Activated CD4-positive, alpha-beta T cell treated with anti-CD3 and anti-CD28 coated beads, Interleukin-2, amount 50 U/mL, for 4 hours (primary cell): ENCODE data around the gene SELENOS.
A peak's percentile ranks its signal among the peaks of the same experiment; 100 is the strongest.

Experiments used
- DNase-seq, 2 experiments: peaks; one replicate each; pipeline ENCODE4 v3.0.0-alpha.2; 2020

Gene SELENOS, protein sequence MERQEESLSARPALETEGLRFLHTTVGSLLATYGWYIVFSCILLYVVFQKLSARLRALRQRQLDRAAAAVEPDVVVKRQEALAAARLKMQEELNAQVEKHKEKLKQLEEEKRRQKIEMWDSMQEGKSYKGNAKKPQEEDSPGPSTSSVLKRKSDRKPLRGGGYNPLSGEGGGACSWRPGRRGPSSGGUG

DNA sequence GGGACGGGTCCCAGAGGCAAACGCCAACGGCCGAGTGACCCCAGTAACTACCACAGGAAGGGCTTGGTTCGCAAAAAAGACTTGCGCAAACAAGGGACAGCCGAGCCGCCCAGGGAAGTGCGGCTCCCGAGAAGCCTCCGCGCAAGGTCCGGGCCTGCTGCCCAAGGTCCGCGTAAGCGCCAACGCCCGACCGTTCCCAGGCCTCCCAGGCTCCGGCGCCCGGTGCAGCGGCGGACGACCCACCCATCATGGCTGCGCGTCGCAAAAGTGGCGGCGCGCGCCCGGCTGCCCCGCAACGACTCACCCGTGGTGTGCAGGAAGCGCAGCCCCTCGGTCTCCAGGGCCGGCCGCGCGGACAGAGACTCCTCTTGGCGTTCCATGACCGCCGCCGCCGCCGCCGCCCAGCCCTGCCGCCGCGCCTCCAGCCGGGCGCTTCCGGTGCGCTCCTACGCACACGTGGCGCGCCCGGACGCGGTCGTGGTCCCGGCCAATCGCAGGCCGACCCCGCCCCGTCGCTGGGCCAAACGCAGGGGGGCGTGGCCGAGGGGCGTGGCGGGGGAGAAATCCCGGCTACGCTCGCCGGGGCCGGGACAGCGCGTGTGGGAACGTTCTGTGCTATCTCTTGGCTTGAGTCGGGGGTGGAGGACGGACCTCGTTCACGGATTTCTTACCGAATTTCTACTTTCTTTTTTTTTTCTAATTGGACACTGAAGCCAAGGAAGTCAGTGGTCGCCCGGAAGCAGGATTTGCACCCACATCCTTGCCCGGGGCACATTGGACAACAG is at the start of gene SELENOS:
Gene SELENOS, minus strand, starts transcription at position 448 of the 785 bp plus-strand sequence. Its CDS starts 68 bp downstream, at position 380.
- peak; percentile 74 to 78 for DNase-seq

DNA sequence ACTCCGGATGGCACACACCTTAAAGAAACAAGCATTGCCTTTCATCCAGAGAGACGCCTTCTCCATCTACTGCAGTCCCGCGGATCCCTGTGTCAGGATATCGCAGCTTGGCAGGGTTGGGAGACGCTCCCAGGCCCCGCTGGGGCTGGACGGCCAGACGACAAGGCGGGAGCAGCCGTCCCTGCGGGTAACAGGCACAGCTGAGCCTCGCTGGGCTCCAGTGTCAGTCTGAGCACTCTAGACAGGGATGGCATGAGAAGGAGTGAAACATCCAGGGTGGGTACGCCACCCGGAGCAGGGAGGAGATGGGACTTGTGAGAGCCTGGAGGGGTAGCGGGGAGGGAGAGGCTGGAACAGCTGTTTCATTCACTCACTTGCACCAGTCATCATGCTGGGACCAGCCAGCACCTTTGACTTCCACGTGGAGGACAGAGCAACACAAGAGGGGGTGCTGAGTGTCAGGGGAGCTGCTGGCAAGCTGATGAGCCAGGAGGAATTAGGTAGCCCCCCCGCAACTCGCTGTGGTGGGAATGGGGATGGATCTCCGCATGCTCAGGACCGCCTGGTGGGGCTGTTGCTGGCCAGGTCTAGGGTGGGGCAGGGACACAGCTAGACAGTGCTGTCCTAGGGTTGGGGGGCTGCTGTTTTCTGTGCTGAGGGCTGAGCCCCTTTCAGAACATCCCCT is 49.3 kb upstream of the SELENOS start:
- DNase-seq = no peak

DNA sequence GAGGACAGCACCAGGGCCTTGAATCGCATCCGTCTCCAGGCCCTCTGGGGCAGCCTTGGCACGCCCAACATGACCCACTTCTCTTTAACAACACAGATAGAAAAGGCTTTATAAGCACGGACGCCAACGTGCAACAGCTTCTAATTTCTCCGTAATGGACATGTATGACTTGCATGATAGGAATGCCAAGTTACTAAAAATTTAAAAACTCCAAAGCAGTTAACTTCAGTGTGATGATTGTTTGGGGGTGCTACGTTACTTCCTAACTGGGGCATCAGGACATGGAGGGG is 48.7 kb upstream of the SELENOS start:
- no peak for DNase-seq

DNA sequence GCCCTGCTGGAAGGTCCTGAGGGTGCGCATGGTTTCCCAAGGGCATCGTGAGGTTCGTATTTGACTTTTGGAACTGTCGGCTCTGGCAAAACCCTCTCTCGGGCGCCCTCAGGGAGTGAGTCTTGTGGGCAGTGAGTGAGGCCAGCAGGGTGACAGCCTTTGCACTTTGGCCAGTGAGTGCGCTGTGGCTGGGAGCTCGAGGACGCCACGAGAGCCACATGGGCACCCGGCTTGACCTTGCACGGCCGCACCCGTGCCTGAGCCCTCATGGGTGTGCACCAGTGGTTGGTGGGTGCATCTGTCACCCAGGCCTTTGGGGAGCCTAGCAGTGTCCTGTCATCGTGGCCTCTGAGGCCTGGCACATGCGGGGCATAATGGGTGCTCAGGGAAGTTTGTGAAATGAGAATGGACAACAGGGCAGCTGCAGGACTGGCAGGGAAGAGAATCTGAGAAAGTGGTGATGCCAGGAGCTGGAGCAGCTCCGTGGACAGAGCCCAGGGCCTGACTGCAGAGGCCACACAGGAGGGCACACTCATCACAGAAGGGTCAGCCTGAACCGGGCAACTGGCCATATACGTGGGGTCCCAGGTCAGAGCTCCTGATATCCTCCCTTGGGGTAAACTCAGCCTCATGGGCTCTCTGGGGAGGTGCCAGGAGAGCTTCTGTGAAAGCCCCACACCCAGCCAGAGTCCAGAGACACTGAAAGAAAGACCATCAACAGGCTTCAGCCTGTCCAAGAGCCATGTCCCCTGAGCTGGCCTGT is 48.2 kb upstream of the SELENOS start:
- DNase-seq = no peak

DNA sequence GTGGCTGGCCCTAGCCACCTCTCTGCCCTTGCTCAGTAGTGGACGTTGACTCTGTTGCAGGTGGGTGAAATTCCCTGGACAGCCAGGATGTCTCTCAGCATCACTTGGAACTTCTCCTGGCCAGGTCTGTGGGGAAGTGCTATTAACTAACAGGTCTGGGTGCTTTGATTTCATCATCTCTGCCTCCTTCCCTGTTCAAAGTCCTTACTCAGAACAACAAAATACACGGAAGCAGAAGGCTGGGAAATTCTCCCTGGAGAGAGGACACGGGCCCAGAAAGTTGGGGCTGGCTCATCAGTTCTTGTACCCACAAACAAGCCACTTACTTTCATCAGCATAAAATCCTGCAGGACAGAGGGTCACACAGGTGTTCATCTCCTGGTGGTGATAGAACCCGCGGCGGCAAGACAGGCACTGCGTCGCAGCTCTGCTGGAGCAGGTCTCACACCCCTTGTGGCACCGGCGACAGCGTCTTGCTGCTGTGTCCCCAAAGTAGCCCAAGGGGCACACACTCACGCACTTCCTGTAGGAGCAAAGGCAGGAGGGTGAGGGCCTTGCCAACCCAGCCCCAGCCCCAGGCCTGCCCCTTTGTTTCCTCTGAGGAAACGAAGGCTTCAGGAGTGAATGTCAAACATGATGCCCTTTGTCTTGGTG is 47.4 kb upstream of the SELENOS start:
- DNase-seq = no peak

DNA sequence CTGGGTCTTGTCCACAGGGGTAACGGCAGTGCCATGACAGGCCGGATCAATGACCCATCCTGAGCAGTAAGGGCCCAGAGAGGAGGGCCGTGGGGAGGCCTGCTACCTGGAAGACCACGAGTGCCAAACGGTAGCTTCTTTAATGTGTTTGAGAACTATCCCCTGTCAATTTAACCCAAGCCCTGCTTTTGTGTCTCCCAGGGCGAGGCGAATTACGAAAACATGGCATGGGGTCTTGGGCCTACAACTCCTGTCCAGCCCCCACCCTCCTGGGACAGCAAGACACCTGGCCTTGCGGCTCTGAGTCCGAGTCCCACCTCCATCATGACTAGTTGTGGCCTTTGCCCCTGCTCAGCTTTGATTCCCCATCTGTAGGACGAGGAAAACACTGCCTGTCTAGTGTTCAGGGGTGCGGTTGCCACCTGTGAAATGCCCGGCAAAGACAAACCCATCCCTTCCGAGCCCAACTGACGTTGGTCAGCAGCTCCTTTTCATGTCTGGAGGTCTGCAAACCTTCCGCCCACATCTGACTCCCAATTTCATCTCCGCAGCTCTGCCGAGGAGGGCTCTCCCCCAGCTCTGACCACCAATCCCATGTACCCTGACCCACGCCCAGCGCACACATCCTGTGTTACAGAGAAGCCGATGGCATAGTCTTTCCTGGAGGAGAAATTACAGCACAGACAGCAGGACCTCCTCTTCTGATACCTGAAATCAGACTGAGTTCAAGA is 46.7 kb upstream of the SELENOS start:
- no peak for DNase-seq

DNA sequence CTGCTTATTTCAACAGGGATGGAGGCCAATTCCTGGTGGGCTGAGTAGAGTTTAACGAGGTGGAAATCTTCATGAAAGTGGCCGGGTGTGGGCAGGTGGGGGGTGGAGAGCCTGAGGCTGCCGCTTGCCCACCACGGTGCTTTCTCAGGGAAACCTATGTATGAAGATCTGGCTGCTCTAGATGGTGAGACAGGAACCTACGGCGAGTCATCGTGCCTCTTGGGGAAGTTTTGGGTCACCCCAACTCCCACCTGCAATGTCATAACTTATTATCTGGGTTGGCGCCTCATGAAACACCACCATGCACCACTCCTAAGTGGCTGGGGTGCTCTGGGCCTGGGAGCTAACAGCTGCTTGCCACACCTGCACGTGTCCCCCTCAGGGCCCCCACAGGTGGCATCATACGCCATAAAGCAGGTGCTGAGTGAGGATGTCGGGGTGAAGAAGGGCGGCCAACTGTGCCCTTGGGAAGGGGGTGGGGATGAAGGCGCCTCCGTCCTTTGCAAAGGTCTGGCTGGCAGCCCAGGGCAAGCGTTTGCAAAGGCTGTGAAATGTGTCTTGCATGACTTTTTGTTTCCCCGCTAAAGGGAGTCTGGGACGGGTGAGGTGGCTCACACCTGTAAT is 45.7 kb upstream of the SELENOS start:
- no peak for DNase-seq

DNA sequence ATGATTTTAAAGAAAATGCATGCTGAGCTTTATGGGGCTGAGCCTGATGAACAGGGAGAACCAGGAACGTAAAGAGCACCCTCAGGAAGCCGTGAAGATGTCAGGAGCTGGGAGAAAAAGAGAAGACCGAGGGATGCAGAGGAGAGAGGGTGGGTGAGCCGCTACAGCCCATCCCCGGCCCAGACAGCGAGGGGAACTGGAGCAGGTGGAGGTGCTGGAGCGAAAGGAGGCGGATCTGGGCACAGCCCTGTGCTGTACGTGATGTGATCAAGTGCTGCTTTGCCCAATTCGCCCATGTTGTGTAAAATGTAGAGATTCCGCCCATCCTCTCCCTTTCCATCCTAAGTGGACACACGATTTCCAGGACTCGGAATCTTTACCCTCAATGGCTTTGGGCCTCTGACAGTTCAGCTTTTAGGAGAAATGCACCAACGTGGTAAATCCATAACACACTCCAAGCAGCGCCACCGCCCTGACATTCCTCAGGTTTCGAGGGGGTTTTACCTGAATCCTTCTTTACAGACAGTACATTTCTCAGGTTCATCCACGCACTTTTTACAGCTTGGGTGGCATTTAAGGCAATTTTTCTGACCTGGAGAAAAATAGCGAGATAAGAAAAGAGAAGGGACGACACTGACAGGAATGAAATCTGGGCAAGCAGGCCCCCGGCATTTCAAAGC is 44.9 kb upstream of the SELENOS start:
- no peak for DNase-seq

DNA sequence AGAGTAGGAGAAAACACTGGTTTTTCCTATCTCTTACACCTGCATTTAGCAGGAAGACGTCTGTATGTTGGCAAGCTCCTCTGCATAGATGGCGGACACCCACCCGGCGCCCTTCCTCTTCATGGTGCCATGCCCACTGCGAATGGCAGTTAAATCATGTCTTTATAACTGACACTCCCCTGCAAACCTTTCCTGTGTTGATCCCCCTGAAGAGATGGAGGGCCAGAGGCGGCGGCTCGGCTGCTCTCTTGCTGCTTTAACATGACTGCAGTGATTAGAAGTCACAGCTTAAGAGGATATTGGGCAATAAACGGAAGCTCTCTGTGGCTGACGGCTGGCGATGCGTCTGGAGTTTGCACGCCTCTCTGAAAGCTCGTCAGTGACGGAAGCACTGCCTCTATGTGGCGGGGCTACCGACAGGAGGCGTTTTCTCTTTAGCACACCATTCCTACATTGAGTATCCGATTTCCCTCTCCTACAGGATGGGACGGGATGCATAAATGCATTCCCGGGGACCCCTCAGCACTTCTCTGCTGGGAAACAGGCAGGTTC is 43.3 kb upstream of the SELENOS start:
- peak; percentile 33 to 34 for DNase-seq

DNA sequence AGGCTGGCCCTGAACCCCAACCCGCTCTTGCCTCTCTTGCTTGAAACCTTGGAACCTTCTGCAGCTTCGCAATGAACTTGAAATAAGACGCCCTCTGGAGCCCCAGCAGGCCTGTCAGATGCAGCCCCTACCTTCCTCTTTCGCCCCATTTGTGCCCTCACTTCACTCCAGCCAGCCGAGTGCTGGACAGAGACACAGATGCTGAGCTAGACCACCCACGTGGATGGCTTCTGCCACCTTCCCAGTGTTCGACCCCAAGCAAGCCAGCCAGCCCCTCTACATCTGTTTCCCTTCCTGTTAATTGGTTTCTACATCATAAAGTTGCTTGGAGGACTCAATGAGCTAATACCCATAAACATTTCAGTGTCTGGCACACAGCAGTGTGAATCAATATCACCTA is 41.6 kb upstream of the SELENOS start:
- DNase-seq = no peak

DNA sequence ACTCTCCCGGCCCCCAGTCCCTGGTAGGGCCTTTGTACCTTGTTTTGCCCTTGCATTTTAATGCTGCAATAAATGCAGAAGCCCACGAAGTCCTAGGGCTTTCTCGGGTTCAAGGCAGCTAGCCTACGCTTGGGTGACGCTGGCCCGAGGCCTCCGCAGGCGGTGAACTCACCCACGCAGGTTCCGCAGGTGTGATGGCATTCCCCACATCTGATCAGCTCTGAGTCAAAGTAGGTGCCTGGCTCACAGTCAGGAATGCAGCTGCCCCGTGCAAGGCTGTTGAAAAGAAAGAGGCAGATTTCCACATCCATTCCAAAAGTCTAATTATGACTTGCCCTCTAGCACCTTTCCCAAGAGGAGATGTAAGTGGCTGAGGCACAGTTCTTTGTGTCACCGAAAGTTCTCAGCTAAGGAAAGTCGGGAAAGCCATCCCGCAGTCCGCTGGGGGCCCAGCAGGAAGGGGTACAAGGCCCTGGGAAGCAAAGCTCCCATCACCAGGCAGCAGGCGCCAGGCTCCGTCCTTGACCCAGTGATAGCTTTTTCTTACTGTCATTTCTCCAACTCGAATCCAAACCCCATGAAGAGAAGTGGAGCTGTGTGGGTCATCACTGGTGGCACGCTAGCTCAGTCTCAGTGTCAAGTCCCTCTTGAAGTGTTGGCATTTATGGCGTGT is 41.0 kb upstream of the SELENOS start:
- DNase-seq = no peak

DNA sequence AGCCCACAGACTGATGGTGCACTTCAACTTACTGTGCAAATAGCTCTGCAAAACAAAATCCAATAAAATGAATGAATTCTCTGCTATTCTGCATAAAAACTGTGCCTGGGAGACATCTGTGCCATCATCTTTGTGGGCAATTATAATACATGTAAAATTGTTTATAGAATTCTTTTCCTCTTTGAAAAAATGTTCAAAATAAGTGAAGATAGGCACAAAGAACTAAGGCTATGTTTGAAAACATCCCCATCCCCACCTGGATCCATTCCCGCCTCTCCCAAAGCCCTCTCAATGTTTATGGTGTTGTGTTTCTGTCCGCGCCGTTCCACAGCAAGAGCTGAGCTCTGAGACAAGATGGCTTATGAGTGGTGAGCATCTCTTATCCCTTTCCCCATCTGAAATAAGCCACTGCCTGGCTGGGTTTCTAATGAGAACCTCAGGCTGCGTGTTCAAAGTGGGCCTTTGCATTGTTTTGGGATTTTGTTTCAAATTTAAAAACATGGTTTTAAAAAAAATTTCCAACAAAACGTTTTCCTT is 40.1 kb upstream of the SELENOS start:
- DNase-seq = no peak

DNA sequence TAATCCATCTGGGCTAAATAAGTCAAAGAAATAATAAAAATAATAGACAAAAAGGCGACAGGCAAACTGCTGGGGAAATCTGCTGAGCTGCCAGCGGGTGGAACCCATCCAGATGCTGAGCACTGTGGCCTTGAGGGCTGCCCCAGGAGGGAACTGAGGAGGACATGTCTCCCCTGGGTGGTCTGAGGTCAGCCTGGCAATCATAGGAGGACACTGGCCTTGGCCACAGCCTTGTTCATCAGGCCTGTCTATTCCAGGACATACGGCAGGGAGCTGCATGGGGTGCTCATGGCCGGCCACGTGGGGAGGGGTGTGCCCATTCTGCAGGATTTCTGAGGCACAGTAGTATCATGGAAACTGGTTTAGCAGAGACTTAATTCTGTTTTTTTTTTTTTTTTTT is 39.2 kb upstream of the SELENOS start:
- no peak for DNase-seq

DNA sequence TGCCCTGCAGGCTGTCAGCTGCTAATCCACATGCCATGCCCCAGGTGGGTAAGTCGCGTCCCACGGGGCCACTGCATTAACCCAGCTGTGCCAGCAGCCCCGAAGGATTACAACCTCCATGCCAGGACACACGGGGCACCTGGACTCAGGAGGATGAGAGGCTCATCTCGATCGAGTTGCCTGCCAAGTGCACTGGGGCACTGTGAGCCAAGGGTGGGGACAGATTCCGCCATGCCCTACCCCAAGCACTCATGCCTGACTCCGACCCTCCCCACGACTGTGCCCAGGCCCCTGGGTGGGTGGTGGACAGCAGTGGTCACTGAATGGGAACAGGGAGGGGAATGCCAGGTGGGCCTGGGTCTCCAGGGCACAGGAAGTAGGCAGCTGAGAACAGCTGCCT is 38.5 kb upstream of the SELENOS start:
- no peak for DNase-seq

DNA sequence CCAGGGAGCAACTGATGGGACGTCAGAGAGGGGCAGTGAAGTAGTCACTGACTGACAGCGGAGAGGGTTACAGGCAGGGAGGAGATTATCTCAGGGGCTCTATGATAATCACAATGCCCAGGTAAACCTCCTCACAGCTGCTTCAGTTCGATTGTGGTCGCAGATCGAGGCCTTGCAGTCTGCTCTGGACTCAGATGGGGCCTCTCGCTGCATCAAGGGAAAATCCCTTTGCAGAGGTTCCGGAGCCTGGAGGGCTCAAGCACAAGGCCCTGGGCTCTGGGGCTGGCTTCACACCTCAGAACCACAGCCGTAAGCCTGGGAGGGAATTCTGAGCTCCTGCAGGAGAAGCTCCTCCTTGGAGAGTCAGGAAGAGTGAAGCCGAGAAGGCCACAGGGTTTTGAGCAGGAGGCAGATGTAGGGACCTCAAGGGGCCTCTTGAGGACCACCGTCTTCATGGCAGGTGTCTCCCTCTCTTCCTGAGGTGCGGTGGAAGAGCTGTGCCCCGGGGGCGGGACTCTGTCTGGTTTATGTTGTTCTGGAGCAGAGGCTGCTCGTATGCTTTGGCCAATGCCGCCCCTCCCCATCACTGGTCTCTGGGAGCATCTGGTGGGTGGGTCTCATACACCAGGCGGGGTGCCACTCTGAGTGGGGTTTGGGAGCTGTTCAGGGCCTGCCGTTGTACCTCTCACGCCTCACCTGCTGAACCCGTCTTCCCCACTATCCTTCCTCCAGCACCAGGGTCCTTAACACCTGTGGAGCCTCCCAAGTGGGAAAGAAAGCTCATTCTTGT is 37.2 kb upstream of the SELENOS start:
- no peak for DNase-seq

DNA sequence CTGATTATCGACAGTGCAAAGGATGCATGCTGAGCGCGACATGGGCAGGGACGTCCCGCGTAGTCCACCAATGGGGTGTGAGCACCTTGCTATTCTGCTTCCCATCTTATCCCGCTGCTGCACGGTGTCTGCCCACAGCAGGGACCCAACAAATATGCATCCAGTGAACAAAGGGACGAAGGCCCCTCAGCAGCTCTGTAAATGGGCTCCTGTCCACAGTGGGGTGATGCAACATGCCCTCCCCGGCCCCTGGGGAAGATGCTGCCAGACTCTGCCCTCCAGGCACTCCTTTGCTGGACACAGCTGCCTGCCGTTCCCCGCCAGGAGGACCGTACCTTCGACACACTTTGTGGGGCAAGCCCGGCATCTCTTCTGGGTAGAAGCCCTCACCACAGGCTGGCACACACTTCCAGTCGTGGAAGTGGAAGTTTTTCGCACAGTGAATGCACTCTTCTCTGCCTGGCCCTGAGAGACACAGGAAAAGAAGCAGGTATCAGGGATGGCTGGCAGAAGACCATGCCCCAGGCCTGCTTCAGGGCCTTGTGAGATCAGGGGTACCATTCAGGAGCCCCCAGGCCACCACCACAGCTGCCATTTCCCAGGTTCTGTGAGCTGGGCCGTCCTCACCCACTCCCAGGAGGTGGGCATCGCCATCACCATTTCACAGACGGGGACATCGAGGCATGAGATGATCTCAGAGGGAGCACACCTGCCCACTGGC is 35.9 kb upstream of the SELENOS start:
- no peak for DNase-seq

DNA sequence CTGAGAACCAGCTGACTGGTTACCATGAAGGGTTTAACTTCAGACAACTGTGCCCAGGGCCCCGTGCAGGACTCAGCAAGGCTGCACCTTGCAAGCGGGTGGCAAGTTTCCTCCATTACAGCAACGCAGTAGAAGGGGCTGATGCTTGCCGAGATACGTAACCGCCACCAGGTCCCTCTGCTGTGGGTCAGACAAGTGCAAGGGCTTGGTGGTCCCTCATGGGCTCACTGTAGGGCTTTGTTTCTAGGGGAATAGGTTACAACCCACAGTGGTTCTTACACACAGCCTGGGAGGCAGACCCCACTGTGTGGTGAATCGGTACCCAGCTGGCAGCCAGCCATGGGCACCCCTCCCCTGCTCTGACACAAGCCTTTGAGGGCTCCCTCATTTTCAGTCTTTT is 33.2 kb upstream of the SELENOS start:
- no peak for DNase-seq

DNA sequence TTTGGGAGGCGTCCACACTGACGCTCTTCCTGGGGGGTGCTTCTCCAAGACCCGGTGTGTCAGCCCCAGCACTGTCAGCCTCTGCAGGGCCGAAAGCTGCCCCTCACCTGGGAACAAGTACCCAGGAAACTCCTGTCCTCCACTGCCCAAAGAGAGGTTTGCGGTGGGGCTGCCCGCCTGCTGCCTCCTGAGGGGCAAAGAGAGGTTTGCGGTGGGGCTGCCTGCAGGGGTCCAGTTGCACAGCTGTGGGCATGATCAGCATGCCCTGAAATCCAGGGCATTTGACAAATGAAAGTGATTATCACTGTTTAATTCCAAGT is 32.8 kb upstream of the SELENOS start:
- DNase-seq = no peak
